ENCODE results near the gene OR1E2. TPM values are rescaled to one million over a fixed set of nuclear protein-coding genes. Genes with fewer than 3 reads are reported as not detected.

The OR1E2 gene
- total RNA-seq, 2 experiments from 2014 or later: not detected

DNA sequence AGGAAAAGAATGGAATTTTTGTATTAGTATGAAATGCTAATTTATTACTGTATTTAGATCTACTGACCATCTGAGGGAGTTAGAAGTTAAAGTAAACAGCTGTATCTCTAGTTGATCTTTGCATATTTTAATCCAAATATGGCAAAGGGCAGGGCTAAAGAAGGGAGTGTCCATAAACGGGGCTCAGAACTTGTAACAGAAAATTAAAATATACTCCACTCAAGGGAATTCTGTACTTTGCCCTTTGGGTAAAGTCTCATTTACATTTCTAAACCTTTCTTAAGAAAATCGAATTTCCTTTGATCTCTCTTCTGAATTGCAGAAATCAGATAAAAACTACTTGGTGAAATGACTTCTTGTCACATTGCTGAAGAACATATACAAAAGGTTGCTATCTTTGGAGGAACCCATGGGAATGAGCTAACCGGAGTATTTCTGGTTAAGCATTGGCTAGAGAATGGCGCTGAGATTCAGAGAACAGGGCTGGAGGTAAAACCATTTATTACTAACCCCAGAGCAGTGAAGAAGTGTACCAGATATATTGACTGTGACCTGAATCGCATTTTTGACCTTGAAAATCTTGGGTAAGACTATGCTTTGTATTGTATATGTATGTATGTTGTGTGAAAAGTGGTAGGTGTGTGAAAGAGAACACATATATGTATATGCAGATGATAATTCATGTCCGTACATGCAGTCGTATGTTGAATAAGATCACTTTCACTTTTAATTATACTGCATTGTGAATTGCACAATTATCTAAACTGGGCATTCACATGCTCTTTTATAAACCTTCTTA lies 42.4 kb upstream of the OR1E2 start, which contains the start of gene ASPA:
TSS of gene ASPA (plus strand) at position 186 of the 799 bp plus-strand sequence. CDS start at position 349, 163 bp downstream.
- H3K27ac ChIP-seq (ENCODE audit: low read depth, low read length, poor library complexity, severe bottlenecking): no peak within 1 kb of the TSS
- POLR2A ChIA-PET: no interaction called here
- intact Hi-C loops (cut with micrococcal nuclease; ENCODE audit: unreplicated experiment): no loop called here
- H3K9me3 ChIP-seq (ENCODE audit: low read length): no peaks in the 10 kb centered on the region
- H3K9me2 ChIP-seq (ENCODE audit: insufficient read depth, low read length): no peaks in the 10 kb centered on the region
- H3K79me2 ChIP-seq (ENCODE audit: insufficient read depth, low read depth, low read length): no peaks in the 10 kb centered on the region
- no peak within 1 kb of the TSS for H2AFZ ChIP-seq (ENCODE audit: low read length)
- H3K4me1 ChIP-seq (ENCODE audit: insufficient read depth, low read length, poor library complexity, severe bottlenecking): no peaks in the 10 kb centered on the region
- CTCF ChIA-PET (ENCODE audit: unreplicated experiment): no interaction called here
- H3K4me2 ChIP-seq (ENCODE audit: low read length): no peak within 1 kb of the TSS
- no peak for DNase-seq (ENCODE audit: low spot score)
- H3K36me3 ChIP-seq (ENCODE audit: insufficient read depth, low read length): no peaks in the 10 kb centered on the region
- TF ChIP-seq, protein P1, sequence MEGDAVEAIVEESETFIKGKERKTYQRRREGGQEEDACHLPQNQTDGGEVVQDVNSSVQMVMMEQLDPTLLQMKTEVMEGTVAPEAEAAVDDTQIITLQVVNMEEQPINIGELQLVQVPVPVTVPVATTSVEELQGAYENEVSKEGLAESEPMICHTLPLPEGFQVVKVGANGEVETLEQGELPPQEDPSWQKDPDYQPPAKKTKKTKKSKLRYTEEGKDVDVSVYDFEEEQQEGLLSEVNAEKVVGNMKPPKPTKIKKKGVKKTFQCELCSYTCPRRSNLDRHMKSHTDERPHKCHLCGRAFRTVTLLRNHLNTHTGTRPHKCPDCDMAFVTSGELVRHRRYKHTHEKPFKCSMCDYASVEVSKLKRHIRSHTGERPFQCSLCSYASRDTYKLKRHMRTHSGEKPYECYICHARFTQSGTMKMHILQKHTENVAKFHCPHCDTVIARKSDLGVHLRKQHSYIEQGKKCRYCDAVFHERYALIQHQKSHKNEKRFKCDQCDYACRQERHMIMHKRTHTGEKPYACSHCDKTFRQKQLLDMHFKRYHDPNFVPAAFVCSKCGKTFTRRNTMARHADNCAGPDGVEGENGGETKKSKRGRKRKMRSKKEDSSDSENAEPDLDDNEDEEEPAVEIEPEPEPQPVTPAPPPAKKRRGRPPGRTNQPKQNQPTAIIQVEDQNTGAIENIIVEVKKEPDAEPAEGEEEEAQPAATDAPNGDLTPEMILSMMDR (conservative IDR thresholded peaks at IDR 0.05; ENCODE audit: low read length): no peak
- TF ChIP-seq EZH2phosphoT487 (IDR thresholded peaks at IDR 0.05; ENCODE audit: borderline replicate concordance, low read depth, low read length): no peak
- no TSS peak for BruUV-seq (replicated peaks)
- no peak within 1 kb of the TSS for H3K4me3 ChIP-seq (ENCODE audit: low read depth, low read length, poor library complexity, severe bottlenecking)
- no peaks in the 10 kb centered on the region for H4K20me1 ChIP-seq (ENCODE audit: insufficient read depth, low read length)

- Histone ChIP-seq H3K4me2 (ENCODE audit: low read length) (no peak overlapping the region), H3K9me2 (ENCODE audit: insufficient read depth, low read length) (no peaks in the 10 kb centered on the region), H3K36me3 (ENCODE audit: insufficient read depth, low read length) (no peaks in the 10 kb centered on the region), H3K4me3 (ENCODE audit: low read depth, low read length, poor library complexity, severe bottlenecking) (no peak overlapping the region), H3K9me3 (ENCODE audit: low read length) (no peaks in the 10 kb centered on the region), H4K20me1 (ENCODE audit: insufficient read depth, low read length) (no peaks in the 10 kb centered on the region), H3K27ac (ENCODE audit: low read depth, low read length, poor library complexity, severe bottlenecking) (no peak overlapping the region), H3K79me2 (ENCODE audit: insufficient read depth, low read depth, low read length) (no peaks in the 10 kb centered on the region), H2AFZ (ENCODE audit: low read length) (no peak overlapping the region), H3K4me1 (ENCODE audit: insufficient read depth, low read length, poor library complexity, severe bottlenecking) (no peaks in the 10 kb centered on the region)
- intact Hi-C loops (cut with micrococcal nuclease; ENCODE audit: unreplicated experiment): no loop called here
- TF ChIP-seq EZH2phosphoT487 (IDR thresholded peaks at IDR 0.05; ENCODE audit: borderline replicate concordance, low read depth, low read length): no peak
- TF ChIP-seq, protein P1 (conservative IDR thresholded peaks at IDR 0.05; ENCODE audit: low read length): no peak
- BruUV-seq (replicated peaks): no TSS peak
- ChIA-PET CTCF (ENCODE audit: unreplicated experiment) (no interaction called here), POLR2A (no interaction called here)
- no peak for DNase-seq (ENCODE audit: low spot score)
Measured at GRCh38 chr17:3475251-3475685, 41.6 kb upstream of the OR1E2 start.

- intact Hi-C loops (cut with micrococcal nuclease; ENCODE audit: unreplicated experiment): no loop called here
- POLR2A ChIA-PET: no interaction called here
- no peaks in the 10 kb centered on the region for H3K9me3 ChIP-seq (ENCODE audit: low read length)
- H3K4me1 ChIP-seq (ENCODE audit: insufficient read depth, low read length, poor library complexity, severe bottlenecking): no peaks in the 10 kb centered on the region
- no peak overlapping the region for H3K27ac ChIP-seq (ENCODE audit: low read depth, low read length, poor library complexity, severe bottlenecking)
- no peak for TF ChIP-seq EZH2phosphoT487 (IDR thresholded peaks at IDR 0.05; ENCODE audit: borderline replicate concordance, low read depth, low read length)
- TF ChIP-seq, protein P1 (conservative IDR thresholded peaks at IDR 0.05; ENCODE audit: low read length): no peak
- CTCF ChIA-PET (ENCODE audit: unreplicated experiment): no interaction called here
- H3K9me2 ChIP-seq (ENCODE audit: insufficient read depth, low read length): no peaks in the 10 kb centered on the region
- no peak overlapping the region for H3K4me2 ChIP-seq (ENCODE audit: low read length)
- no peak overlapping the region for H3K4me3 ChIP-seq (ENCODE audit: low read depth, low read length, poor library complexity, severe bottlenecking)
- no peak for DNase-seq (ENCODE audit: low spot score)
- no TSS peak for BruUV-seq (replicated peaks)
- no peaks in the 10 kb centered on the region for H4K20me1 ChIP-seq (ENCODE audit: insufficient read depth, low read length)
- no peak overlapping the region for H2AFZ ChIP-seq (ENCODE audit: low read length)
- H3K79me2 ChIP-seq (ENCODE audit: insufficient read depth, low read depth, low read length): no peaks in the 10 kb centered on the region
- no peaks in the 10 kb centered on the region for H3K36me3 ChIP-seq (ENCODE audit: insufficient read depth, low read length)
Measured at GRCh38 chr17:3474212-3474611, 40.6 kb upstream of the OR1E2 start.
